Measurements from ENCODE around the gene ARCN1. TPM values are rescaled to one million over a fixed set of nuclear protein-coding genes. Genes with fewer than 3 reads are reported as not detected.

The ARCN1 gene
- total RNA-seq, 1 experiment from 2014 or later, result 330 TPM

- Mint-ChIP-seq H3K9me3 (ENCODE audit: unreplicated experiment) (no peaks in the 10 kb centered on the region), H3K27ac (ENCODE audit: unreplicated experiment) (peak within 1 kb of the TSS; percentile 43), H3K4me1 (ENCODE audit: low read depth, unreplicated experiment) (peaks cover 34% of the 10 kb centered on the region), H3K36me3 (ENCODE audit: insufficient read depth, unreplicated experiment) (peaks cover 26% of the 10 kb centered on the region), H3K27me3 (ENCODE audit: insufficient read depth, unreplicated experiment) (no peaks in the 10 kb centered on the region), H3K4me3 (ENCODE audit: unreplicated experiment) (peak within 1 kb of the TSS; percentile 98)
- no peaks in the 10 kb centered on the region for H3K9me3 ChIP-seq
- peak within 1 kb of the TSS; percentile 57 for H3K4me3 ChIP-seq (ENCODE audit: low read depth, low read length)
- CTCF ChIA-PET, result interaction anchor here (0.8 to 1.0 kb wide), 3 partner anchors 9 to 333 kb away, joined by 3 to 4 read pairs (median 3); no protein-coding TSS in a partner anchor
- intact Hi-C loops (cut with micrococcal nuclease; ENCODE audit: unreplicated experiment), result loop anchor here (1.0 to 2.0 kb wide), 3 partner anchors 16 to 35 kb away; no protein-coding TSS in a partner anchor
- peaks cover 39% of the 10 kb centered on the region for H3K4me1 ChIP-seq
- peak; percentile 89 to 95 for DNase-seq
- TF ChIP-seq CTCF (IDR thresholded peaks at IDR 0.05; ENCODE audit: insufficient read depth in 1 of 2, low read depth in 1 of 2, low read length in 1 of 2, severe bottlenecking in 1 of 2, unreplicated experiment in 1 of 2), result no peak
- peaks cover 4% of the 10 kb centered on the region for H3K36me3 ChIP-seq (ENCODE audit: control insufficient read depth, insufficient read depth, low read length)
- BruUV-seq (replicated peaks), result TSS peak; percentile 19
- no peaks in the 10 kb centered on the region for H3K27me3 ChIP-seq (replicated peaks; ENCODE audit: control insufficient read depth, insufficient read depth, low read length)
- POLR2A ChIA-PET, result interaction anchor here (0.6 kb wide), 2 partner anchors 20 to 22 kb away, joined by 3 to 4 read pairs; no protein-coding TSS in a partner anchor
Measured at GRCh38 chr11:118530683-118531596, 41.3 kb upstream of the ARCN1 start, which contains the start of gene TMEM25. Gene TMEM25, plus strand, starts transcription at chr11:118531192. Its CDS starts 610 bp downstream, at chr11:118531802.

- peaks cover 39% of the 10 kb centered on the region for H3K4me1 ChIP-seq
- intact Hi-C loops (cut with micrococcal nuclease; ENCODE audit: unreplicated experiment), result loop anchor here (1.0 to 2.0 kb wide), 2 partner anchors 16 to 21 kb away; no protein-coding TSS in a partner anchor
- H3K4me3 ChIP-seq (ENCODE audit: low read depth, low read length), result peak overlapping the region; percentile 57
- Mint-ChIP-seq H3K4me1 (ENCODE audit: low read depth, unreplicated experiment) (peaks cover 34% of the 10 kb centered on the region), H3K27ac (ENCODE audit: unreplicated experiment) (peak overlapping the region; percentile 43), H3K36me3 (ENCODE audit: insufficient read depth, unreplicated experiment) (peaks cover 26% of the 10 kb centered on the region), H3K9me3 (ENCODE audit: unreplicated experiment) (no peaks in the 10 kb centered on the region), H3K27me3 (ENCODE audit: insufficient read depth, unreplicated experiment) (no peaks in the 10 kb centered on the region), H3K4me3 (ENCODE audit: unreplicated experiment) (peak overlapping the region; percentile 98)
- H3K9me3 ChIP-seq, result no peaks in the 10 kb centered on the region
- DNase-seq, result no peak
- POLR2A ChIA-PET, result no interaction called here
- H3K36me3 ChIP-seq (ENCODE audit: control insufficient read depth, insufficient read depth, low read length), result peaks cover 4% of the 10 kb centered on the region
- H3K27me3 ChIP-seq (replicated peaks; ENCODE audit: control insufficient read depth, insufficient read depth, low read length), result no peaks in the 10 kb centered on the region
- CTCF ChIA-PET, result no interaction called here
- TF ChIP-seq CTCF (IDR thresholded peaks at IDR 0.05; ENCODE audit: insufficient read depth in 1 of 2, low read depth in 1 of 2, low read length in 1 of 2, severe bottlenecking in 1 of 2, unreplicated experiment in 1 of 2), result no peak
- no TSS peak for BruUV-seq (replicated peaks)
Measured at GRCh38 chr11:118531597-118532084, 40.6 kb upstream of the ARCN1 start.

- H3K36me3 ChIP-seq (ENCODE audit: control insufficient read depth, insufficient read depth, low read length), result peaks cover 4% of the 10 kb centered on the region
- H3K4me1 ChIP-seq, result peaks cover 35% of the 10 kb centered on the region
- intact Hi-C loops (cut with micrococcal nuclease; ENCODE audit: unreplicated experiment), result no loop called here
- ChIA-PET POLR2A (no interaction called here), CTCF (no interaction called here)
- Mint-ChIP-seq H3K27ac (ENCODE audit: unreplicated experiment) (peak overlapping the region; percentile 43), H3K9me3 (ENCODE audit: unreplicated experiment) (no peaks in the 10 kb centered on the region), H3K36me3 (ENCODE audit: insufficient read depth, unreplicated experiment) (peaks cover 21% of the 10 kb centered on the region), H3K4me1 (ENCODE audit: low read depth, unreplicated experiment) (peaks cover 34% of the 10 kb centered on the region), H3K4me3 (ENCODE audit: unreplicated experiment) (peak overlapping the region; percentile 98), H3K27me3 (ENCODE audit: insufficient read depth, unreplicated experiment) (no peaks in the 10 kb centered on the region)
- TF ChIP-seq CTCF (IDR thresholded peaks at IDR 0.05; ENCODE audit: insufficient read depth in 1 of 2, low read depth in 1 of 2, low read length in 1 of 2, severe bottlenecking in 1 of 2, unreplicated experiment in 1 of 2), result no peak
- H3K27me3 ChIP-seq (replicated peaks; ENCODE audit: control insufficient read depth, insufficient read depth, low read length), result no peaks in the 10 kb centered on the region
- BruUV-seq (replicated peaks), result no TSS peak
- H3K4me3 ChIP-seq (ENCODE audit: low read depth, low read length), result peak overlapping the region; percentile 57
- no peaks in the 10 kb centered on the region for H3K9me3 ChIP-seq
- DNase-seq, result no peak
Measured at GRCh38 chr11:118532091-118532490, 40.1 kb upstream of the ARCN1 start.

All from Caco-2 (cell line).